AG08395 (cell line): ENCODE data around the gene MAPK1.
"Not testable (repeated sequence)": the region's sequence is repeated elsewhere in the genome, so short reads cannot be mapped to it uniquely, and the experiment has no call there.

Source experiments
- DNase-seq: peaks from one replicate; pipeline ENCODE4 v3.0.0; 2012; ENCODE audit warnings: mixed read lengths, low spot score

Gene MAPK1

GRCh38 chr22:21845558-21846453 lies 21.6 kb downstream of the MAPK1 start:
- no peak for DNase-seq

GRCh38 chr22:21842946-21843345 lies 24.5 kb downstream of the MAPK1 start:
- no peak for DNase-seq

- DNase-seq: no peak
Observed at GRCh38 chr22:21841422-21841821, 26.0 kb downstream of the MAPK1 start.

GRCh38 chr22:21840236-21840823 lies 27.1 kb downstream of the MAPK1 start:
- no peak for DNase-seq

GRCh38 chr22:21839765-21840140 lies 27.7 kb downstream of the MAPK1 start:
- DNase-seq: no peak

GRCh38 chr22:21839104-21839764 lies 28.2 kb downstream of the MAPK1 start:
- DNase-seq: not testable (repeated sequence)

GRCh38 chr22:21837248-21837979 lies 30.0 kb downstream of the MAPK1 start:
- DNase-seq: peak; percentile 92

GRCh38 chr22:21836486-21836885 lies 31.0 kb downstream of the MAPK1 start:
- not testable (repeated sequence) for DNase-seq

GRCh38 chr22:21835378-21835777 lies 32.1 kb downstream of the MAPK1 start:
- no peak for DNase-seq

GRCh38 chr22:21834869-21835268 lies 32.6 kb downstream of the MAPK1 start:
- no peak for DNase-seq

- DNase-seq: peak; percentile 31
Observed at GRCh38 chr22:21832291-21833290, 34.9 kb downstream of the MAPK1 start.

GRCh38 chr22:21829523-21829922 lies 37.9 kb downstream of the MAPK1 start:
- no peak for DNase-seq

- DNase-seq: no peak
Observed at GRCh38 chr22:21828268-21828638, 39.2 kb downstream of the MAPK1 start.

- DNase-seq: no peak
Observed at GRCh38 chr22:21827628-21828267, 39.7 kb downstream of the MAPK1 start.

GRCh38 chr22:21826204-21826603 lies 41.2 kb downstream of the MAPK1 start:
- no peak for DNase-seq

GRCh38 chr22:21824962-21825361 lies 42.5 kb downstream of the MAPK1 start:
- DNase-seq: not testable (repeated sequence)

GRCh38 chr22:21824445-21824912 lies 43.0 kb downstream of the MAPK1 start:
- no peak for DNase-seq

GRCh38 chr22:21823740-21824444 lies 43.6 kb downstream of the MAPK1 start:
- DNase-seq: peak; percentile 57

GRCh38 chr22:21819183-21819770 lies 48.2 kb downstream of the MAPK1 start:
- DNase-seq: no peak
